ENCODE results near the gene WSB2. TPM values are rescaled to one million over a fixed set of nuclear protein-coding genes. Genes with fewer than 3 reads are reported as not detected.

Gene WSB2
- total RNA-seq, 6 experiments from 2014 or later, result 140 to 168 (median 149) TPM

DNA sequence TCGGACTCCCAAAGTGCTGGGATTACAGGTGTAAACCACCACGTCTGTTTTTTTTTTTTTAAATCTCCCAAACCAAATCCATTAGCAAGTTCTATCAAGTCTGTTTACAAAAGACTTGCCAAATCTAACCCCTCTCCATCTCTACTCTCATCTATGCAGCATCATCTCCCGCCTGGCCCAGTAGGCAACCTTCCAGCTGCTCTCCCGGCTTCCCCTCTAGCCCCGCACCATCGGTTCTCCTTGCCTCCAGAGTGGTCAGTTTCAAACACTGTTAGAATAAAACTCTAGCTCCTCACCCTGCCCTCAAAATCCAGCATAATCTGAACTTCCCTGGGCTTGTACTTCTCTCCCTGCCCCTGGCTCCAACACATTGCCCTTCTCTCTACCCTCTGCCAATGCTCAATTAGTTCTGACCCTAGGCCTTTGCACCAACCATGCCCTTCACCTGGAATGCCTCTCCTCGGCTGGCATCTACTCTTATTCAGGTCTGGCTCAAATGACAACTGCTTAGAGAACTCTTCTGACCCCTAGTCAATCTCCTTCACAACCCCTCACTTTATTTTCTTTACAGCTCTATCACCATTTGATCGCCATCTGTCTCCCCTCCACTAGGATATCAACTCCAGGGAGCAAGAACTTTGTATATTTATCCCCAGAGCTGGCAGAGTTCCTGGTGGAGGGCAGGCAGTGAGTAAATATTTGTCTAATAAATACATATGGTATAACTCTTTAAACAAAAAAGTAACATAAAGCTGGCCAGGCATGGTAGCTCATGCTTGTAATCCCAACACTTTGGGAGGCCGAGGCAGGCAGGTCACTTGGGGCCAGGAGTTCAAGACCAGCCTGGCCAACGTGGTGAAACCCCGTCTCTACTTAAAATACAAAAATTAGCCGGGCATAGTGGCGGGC lies 4.9 kb downstream of the WSB2 start:
- H3K27ac Mint-ChIP-seq, result peak overlapping the region; percentile 54

DNA sequence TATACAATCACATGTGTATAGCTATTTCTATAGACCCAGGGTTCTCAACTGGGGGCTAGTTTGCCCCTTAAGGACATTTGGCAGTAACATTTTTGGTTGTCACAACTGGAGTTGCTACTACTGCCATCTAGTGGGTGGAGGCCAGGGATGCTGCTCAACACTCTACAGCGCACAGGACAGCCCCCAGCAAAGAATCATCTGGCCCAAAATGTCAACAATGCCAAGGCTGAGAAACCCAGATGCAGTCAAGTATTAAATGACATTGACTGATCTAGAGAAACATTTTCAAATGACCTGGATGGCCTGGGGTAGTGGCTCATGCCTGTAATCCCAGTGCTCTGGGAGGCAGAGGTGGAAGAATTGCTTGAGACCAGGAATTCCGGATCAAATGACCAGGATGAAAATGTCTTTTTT lies 5.8 kb downstream of the WSB2 start:
- Mint-ChIP-seq H3K4me3 (no peak overlapping the region; the same call in 1 of the 2 replicates), H3K27me3 (ENCODE audit: insufficient read depth) (peaks cover 7% of the 10 kb centered on the region), H3K4me1 (ENCODE audit: low read depth) (peaks cover 70% of the 10 kb centered on the region), H3K36me3 (ENCODE audit: low read depth) (peaks cover 50% of the 10 kb centered on the region), H3K27ac (peak overlapping the region; percentile 69), H3K9me3 (no peaks in the 10 kb centered on the region)
- TF ChIP-seq, protein P1, sequence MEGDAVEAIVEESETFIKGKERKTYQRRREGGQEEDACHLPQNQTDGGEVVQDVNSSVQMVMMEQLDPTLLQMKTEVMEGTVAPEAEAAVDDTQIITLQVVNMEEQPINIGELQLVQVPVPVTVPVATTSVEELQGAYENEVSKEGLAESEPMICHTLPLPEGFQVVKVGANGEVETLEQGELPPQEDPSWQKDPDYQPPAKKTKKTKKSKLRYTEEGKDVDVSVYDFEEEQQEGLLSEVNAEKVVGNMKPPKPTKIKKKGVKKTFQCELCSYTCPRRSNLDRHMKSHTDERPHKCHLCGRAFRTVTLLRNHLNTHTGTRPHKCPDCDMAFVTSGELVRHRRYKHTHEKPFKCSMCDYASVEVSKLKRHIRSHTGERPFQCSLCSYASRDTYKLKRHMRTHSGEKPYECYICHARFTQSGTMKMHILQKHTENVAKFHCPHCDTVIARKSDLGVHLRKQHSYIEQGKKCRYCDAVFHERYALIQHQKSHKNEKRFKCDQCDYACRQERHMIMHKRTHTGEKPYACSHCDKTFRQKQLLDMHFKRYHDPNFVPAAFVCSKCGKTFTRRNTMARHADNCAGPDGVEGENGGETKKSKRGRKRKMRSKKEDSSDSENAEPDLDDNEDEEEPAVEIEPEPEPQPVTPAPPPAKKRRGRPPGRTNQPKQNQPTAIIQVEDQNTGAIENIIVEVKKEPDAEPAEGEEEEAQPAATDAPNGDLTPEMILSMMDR (IDR thresholded peaks at IDR 0.05), result peak; percentile 76
- DNase-seq, result no peak

More for the DNA sequence above, 4.9 kb downstream of the WSB2 start:
- peaks cover 9% of the 10 kb centered on the region for H3K27me3 Mint-ChIP-seq (ENCODE audit: insufficient read depth)
- peaks cover 67% of the 10 kb centered on the region for H3K4me1 Mint-ChIP-seq (ENCODE audit: low read depth)
- no peak overlapping the region for H3K4me3 Mint-ChIP-seq
- H3K9me3 Mint-ChIP-seq, result no peaks in the 10 kb centered on the region
- TF ChIP-seq, protein P1 (IDR thresholded peaks at IDR 0.05), result no peak
- H3K36me3 Mint-ChIP-seq (ENCODE audit: low read depth), result peaks cover 46% of the 10 kb centered on the region
- DNase-seq, result no peak

DNA sequence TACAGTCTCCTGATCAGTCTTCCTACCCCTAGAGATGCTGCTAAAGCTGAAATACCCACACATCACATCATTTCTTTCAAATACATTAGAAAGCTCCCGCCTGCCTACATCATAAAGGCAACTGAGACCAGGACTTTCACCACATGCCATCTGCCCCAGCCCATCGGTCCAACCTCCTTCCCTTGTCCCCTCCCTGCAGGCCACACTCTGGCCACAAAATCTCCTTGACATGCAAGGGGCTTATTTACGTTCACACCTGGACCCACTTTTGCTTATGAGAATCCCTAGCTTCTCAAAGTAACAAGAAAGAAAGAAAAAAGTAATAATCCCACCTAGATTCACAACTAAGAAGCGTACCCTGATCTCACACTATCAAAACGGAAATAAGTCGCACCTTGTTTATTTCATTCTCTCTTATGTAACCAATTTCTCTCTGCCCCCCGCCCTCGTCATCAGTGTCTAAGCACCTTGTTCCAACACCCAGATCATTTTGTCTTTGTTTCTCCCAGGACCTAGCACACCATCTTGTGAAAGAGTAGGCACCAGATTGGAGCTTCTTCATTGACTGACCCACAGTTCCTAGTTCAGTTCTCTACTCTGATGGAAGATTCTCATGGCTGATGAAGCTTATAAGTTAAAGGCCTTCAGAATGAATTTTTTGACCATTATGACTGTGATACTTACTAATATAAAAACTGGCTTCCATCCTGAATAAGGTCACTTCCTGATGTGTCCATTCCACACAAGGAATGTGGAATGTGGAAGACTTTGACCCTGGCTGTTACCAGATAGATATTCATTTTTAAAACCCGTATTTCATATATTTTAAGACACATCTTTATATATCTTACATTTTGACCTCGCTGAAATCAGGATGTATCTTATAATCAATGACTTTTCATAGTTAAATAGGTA lies 7.7 kb downstream of the WSB2 start:
- no peak for DNase-seq
- TF ChIP-seq, protein P1 (IDR thresholded peaks at IDR 0.05), result no peak
- Mint-ChIP-seq H3K9me3 (no peaks in the 10 kb centered on the region), H3K36me3 (ENCODE audit: low read depth) (peaks cover 40% of the 10 kb centered on the region), H3K4me3 (peak overlapping the region; percentile 45), H3K27me3 (ENCODE audit: insufficient read depth) (peaks cover 4% of the 10 kb centered on the region), H3K4me1 (ENCODE audit: low read depth) (peaks cover 59% of the 10 kb centered on the region), H3K27ac (peak overlapping the region; percentile 94)

DNA sequence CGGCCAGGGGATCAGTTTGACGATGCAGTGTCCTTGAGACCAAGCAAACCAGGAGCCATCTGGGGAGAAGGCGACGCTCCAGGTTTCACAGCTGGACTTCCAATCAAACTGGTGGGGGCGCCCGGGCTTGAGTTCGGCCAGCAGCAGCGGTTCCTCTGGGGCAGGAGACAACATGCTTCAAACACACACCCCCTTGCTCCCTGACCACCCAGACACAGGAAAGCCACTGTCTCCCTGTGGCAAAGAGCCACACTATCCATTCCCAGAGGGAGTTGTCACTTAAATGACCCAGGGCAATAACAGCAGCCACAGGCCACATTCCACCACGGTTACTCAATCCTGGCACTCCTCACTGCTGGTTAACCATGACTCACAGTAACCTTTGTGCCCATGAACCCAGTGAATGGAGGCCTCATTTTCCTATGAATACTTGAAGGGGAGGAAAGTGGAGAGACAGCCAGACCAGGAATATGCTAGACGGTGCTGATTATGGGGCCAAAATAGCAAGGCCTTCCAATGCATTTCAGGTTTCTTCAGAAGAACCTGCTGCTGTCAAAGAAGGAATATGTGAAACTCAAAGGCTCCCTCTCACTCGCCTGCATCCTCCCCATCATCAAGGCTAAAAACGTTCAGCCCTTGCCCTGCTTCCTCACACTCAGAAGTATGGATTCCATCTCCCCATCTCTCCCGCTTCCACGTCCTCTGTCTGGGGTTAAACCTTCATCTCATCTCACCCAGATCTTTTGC lies 8.5 kb downstream of the WSB2 start:
- peaks cover 4% of the 10 kb centered on the region for H3K27me3 Mint-ChIP-seq (ENCODE audit: insufficient read depth)
- TF ChIP-seq, protein P1 (IDR thresholded peaks at IDR 0.05), result no peak
- H3K27ac Mint-ChIP-seq, result peak overlapping the region; percentile 94
- peak; percentile 98 for DNase-seq
- H3K4me3 Mint-ChIP-seq, result peak overlapping the region; percentile 71
- peaks cover 40% of the 10 kb centered on the region for H3K36me3 Mint-ChIP-seq (ENCODE audit: low read depth)
- H3K4me1 Mint-ChIP-seq (ENCODE audit: low read depth), result peaks cover 59% of the 10 kb centered on the region
- no peaks in the 10 kb centered on the region for H3K9me3 Mint-ChIP-seq
